K562 (cell line): ENCODE measurements around the gene TAS2R14. TPM values are rescaled to one million over a fixed set of nuclear protein-coding genes. Genes with fewer than 3 reads are reported as not detected.

ENCODE experiments used
- polyA plus RNA-seq, 8 experiments: library from polyadenylated mRNA; depleted of rRNA in 4 of 8; stranded (reverse) in 5 of 8; unstranded in 3 of 8; fragments of >200 nt; fragmentation: Nextera tagmentation in 2 of 8; fragmentation: Illumina TruSeq in 1 of 8; extraction: Ambion mirVana in 2 of 8; extraction: Trizol in 1 of 8; gene quantifications; 2 replicates each; pipeline versions ENCODE4 v1.2.1 to v1.2.3, GENCODE V29; 2011 to 2014; ENCODE audit warnings: inconsistent platforms in 1 of 8, missing spikeins in 1 of 8
- total RNA-seq, 7 experiments: library from RNA; depleted of rRNA in 6 of 7; stranded (reverse); fragments of >200 nt in 6 of 7; fragmentation: Illumina TruSeq in 2 of 7; extraction: Trizol in 2 of 7; gene quantifications; 2 replicates each; pipeline versions ENCODE4 v1.2.1 to v1.2.3, GENCODE V29; 2011 to 2021; ENCODE audit warnings: low replicate concordance in 1 of 7

TAS2R14 gene
- total and polyA plus RNA-seq, 9 of the 15 experiments (the other 6 are each of a cell fraction or from before 2014, with no cell fraction given): 1.2 to 4.2 (median 2.4) TPM

Other genes starting within 250 kb of the TAS2R14 start
Only the 7 nearest of the 18 such genes appear.
- gene PRR4, start 89.8 kb downstream of the TAS2R14 start, total RNA-seq (2014; rRNA removed): 0.45 and 1.6 TPM in 2 replicates
- 2.6 and 2.8 TPM in 2 replicates for gene PRR4, start 89.8 kb downstream of the TAS2R14 start, total RNA-seq (2014; rRNA removed; fragmentation: Illumina TruSeq; extraction: Trizol)
- 3.0 and 3.1 TPM in 2 replicates for gene PRR4, start 89.8 kb downstream of the TAS2R14 start, total RNA-seq (2015; rRNA removed; fragmentation: Illumina TruSeq; extraction: Trizol)
- gene PRR4, start 89.8 kb downstream of the TAS2R14 start, total RNA-seq (2021): 1.6 and 2.1 TPM in 2 replicates
- 0.89 and 2.8 TPM in 2 replicates for gene PRR4, start 89.8 kb downstream of the TAS2R14 start, polyA plus RNA-seq (2011; rRNA removed)
- gene PRR4, start 89.8 kb downstream of the TAS2R14 start, polyA plus RNA-seq (2014; fragmentation: Illumina TruSeq; extraction: Trizol): 3.2 and 5.0 TPM in 2 replicates
- gene PRR4, start 89.8 kb downstream of the TAS2R14 start, polyA plus RNA-seq (2014; fragmentation: Nextera tagmentation; extraction: Ambion mirVana): 1 to 10 TPM; 1.8 to 3.3 TPM
- 1.4 TPM in 2 replicates for gene PRR4, start 89.8 kb downstream of the TAS2R14 start, polyA plus RNA-seq (2014; rRNA removed)
- gene PRH1, start 55.0 kb downstream of the TAS2R14 start, total RNA-seq (2014; rRNA removed): 6.2 and 7.6 TPM in 2 replicates
- 12.5 and 16.7 TPM in 2 replicates for gene PRH1, start 55.0 kb downstream of the TAS2R14 start, total RNA-seq (2014; rRNA removed; fragmentation: Illumina TruSeq; extraction: Trizol)
- 14.2 and 14.5 TPM in 2 replicates for gene PRH1, start 55.0 kb downstream of the TAS2R14 start, total RNA-seq (2015; rRNA removed; fragmentation: Illumina TruSeq; extraction: Trizol)
- 4.1 and 6.0 TPM in 2 replicates for gene PRH1, start 55.0 kb downstream of the TAS2R14 start, total RNA-seq (2021)
- gene PRH1, start 55.0 kb downstream of the TAS2R14 start, polyA plus RNA-seq (2011; rRNA removed): 3.4 and 4.1 TPM in 2 replicates
- 1.7 and 2.3 TPM in 2 replicates for gene PRH1, start 55.0 kb downstream of the TAS2R14 start, polyA plus RNA-seq (2014; fragmentation: Illumina TruSeq; extraction: Trizol)
- 1 to 10 TPM; 1.2 to 7.3 TPM for gene PRH1, start 55.0 kb downstream of the TAS2R14 start, polyA plus RNA-seq (2014; fragmentation: Nextera tagmentation; extraction: Ambion mirVana)
- gene PRH1, start 55.0 kb downstream of the TAS2R14 start, polyA plus RNA-seq (2014; rRNA removed): 1.1 and 1.6 TPM in 2 replicates
- gene TAS2R13, start 29.7 kb downstream of the TAS2R14 start, total RNA-seq (2014; rRNA removed): 0.57 and 0.59 TPM in 2 replicates
- 1.1 and 1.7 TPM in 2 replicates for gene TAS2R13, start 29.7 kb downstream of the TAS2R14 start, total RNA-seq (2014; rRNA removed; fragmentation: Illumina TruSeq; extraction: Trizol)
- gene TAS2R13, start 29.7 kb downstream of the TAS2R14 start, total RNA-seq (2015; rRNA removed; fragmentation: Illumina TruSeq; extraction: Trizol): 1.4 and 1.6 TPM in 2 replicates
- 0.44 and 0.49 TPM in 2 replicates for gene TAS2R13, start 29.7 kb downstream of the TAS2R14 start, total RNA-seq (2021)
- gene TAS2R13, start 29.7 kb downstream of the TAS2R14 start, polyA plus RNA-seq (2011; rRNA removed): 0.19 and 0.26 TPM in 2 replicates
- gene TAS2R13, start 29.7 kb downstream of the TAS2R14 start, polyA plus RNA-seq (2014; fragmentation: Illumina TruSeq; extraction: Trizol): 0.07 TPM in 1 of 2 replicates, not detected in the other
- not detected for gene TAS2R13, start 29.7 kb downstream of the TAS2R14 start, polyA plus RNA-seq (2014; fragmentation: Nextera tagmentation; extraction: Ambion mirVana)
- not detected in 2 replicates for gene TAS2R13, start 29.7 kb downstream of the TAS2R14 start, polyA plus RNA-seq (2014; rRNA removed)
- 0.82 TPM in 1 of 2 replicates, not detected in the other for gene PRH2, start 10.0 kb downstream of the TAS2R14 start, total RNA-seq (2014; rRNA removed)
- gene PRH2, start 10.0 kb downstream of the TAS2R14 start, total RNA-seq (2014; rRNA removed; fragmentation: Illumina TruSeq; extraction: Trizol): not detected in 2 replicates
- 0.41 TPM in 1 of 2 replicates, not detected in the other for gene PRH2, start 10.0 kb downstream of the TAS2R14 start, total RNA-seq (2015; rRNA removed; fragmentation: Illumina TruSeq; extraction: Trizol)
- not detected in 2 replicates for gene PRH2, start 10.0 kb downstream of the TAS2R14 start, total RNA-seq (2021)
- gene PRH2, start 10.0 kb downstream of the TAS2R14 start, polyA plus RNA-seq (2011; rRNA removed): 0.24 and 0.80 TPM in 2 replicates
- gene PRH2, start 10.0 kb downstream of the TAS2R14 start, polyA plus RNA-seq (2014; fragmentation: Illumina TruSeq; extraction: Trizol): 0.93 TPM in 1 of 2 replicates, not detected in the other
- under 1 TPM in 1 of 2 experiments, not detected in 1; 0.18 TPM for gene PRH2, start 10.0 kb downstream of the TAS2R14 start, polyA plus RNA-seq (2014; fragmentation: Nextera tagmentation; extraction: Ambion mirVana)
- gene PRH2, start 10.0 kb downstream of the TAS2R14 start, polyA plus RNA-seq (2014; rRNA removed): 0.81 TPM in 1 of 2 replicates, not detected in the other
- 0.61 TPM in 1 of 2 replicates, not detected in the other for gene TAS2R50, start 47.6 kb upstream of the TAS2R14 start, total RNA-seq (2014; rRNA removed)
- gene TAS2R50, start 47.6 kb upstream of the TAS2R14 start, total RNA-seq (2014; rRNA removed; fragmentation: Illumina TruSeq; extraction: Trizol): 0.91 and 1.6 TPM in 2 replicates
- gene TAS2R50, start 47.6 kb upstream of the TAS2R14 start, total RNA-seq (2015; rRNA removed; fragmentation: Illumina TruSeq; extraction: Trizol): 1.3 and 1.4 TPM in 2 replicates
- gene TAS2R50, start 47.6 kb upstream of the TAS2R14 start, total RNA-seq (2021): 0.18 and 0.49 TPM in 2 replicates
- 0.09 and 0.15 TPM in 2 replicates for gene TAS2R50, start 47.6 kb upstream of the TAS2R14 start, polyA plus RNA-seq (2011; rRNA removed)
- not detected in 2 replicates for gene TAS2R50, start 47.6 kb upstream of the TAS2R14 start, polyA plus RNA-seq (2014; fragmentation: Illumina TruSeq; extraction: Trizol)
- under 1 TPM in 1 of 2 experiments, not detected in 1; 0.06 TPM for gene TAS2R50, start 47.6 kb upstream of the TAS2R14 start, polyA plus RNA-seq (2014; fragmentation: Nextera tagmentation; extraction: Ambion mirVana)
- gene TAS2R50, start 47.6 kb upstream of the TAS2R14 start, polyA plus RNA-seq (2014; rRNA removed): 0.36 TPM in 1 of 2 replicates, not detected in the other
- 0.69 and 0.77 TPM in 2 replicates for gene TAS2R20, start 59.0 kb upstream of the TAS2R14 start, total RNA-seq (2014; rRNA removed)
- gene TAS2R20, start 59.0 kb upstream of the TAS2R14 start, total RNA-seq (2014; rRNA removed; fragmentation: Illumina TruSeq; extraction: Trizol): 2.3 and 2.7 TPM in 2 replicates
- 1.7 and 1.9 TPM in 2 replicates for gene TAS2R20, start 59.0 kb upstream of the TAS2R14 start, total RNA-seq (2015; rRNA removed; fragmentation: Illumina TruSeq; extraction: Trizol)
- gene TAS2R20, start 59.0 kb upstream of the TAS2R14 start, total RNA-seq (2021): 0.74 and 0.93 TPM in 2 replicates
- 1.7 and 1.8 TPM in 2 replicates for gene TAS2R20, start 59.0 kb upstream of the TAS2R14 start, polyA plus RNA-seq (2011; rRNA removed)
- gene TAS2R20, start 59.0 kb upstream of the TAS2R14 start, polyA plus RNA-seq (2014; fragmentation: Illumina TruSeq; extraction: Trizol): 0.55 and 0.67 TPM in 2 replicates
- under 1 TPM; 0.07 to 0.18 TPM for gene TAS2R20, start 59.0 kb upstream of the TAS2R14 start, polyA plus RNA-seq (2014; fragmentation: Nextera tagmentation; extraction: Ambion mirVana)
- gene TAS2R20, start 59.0 kb upstream of the TAS2R14 start, polyA plus RNA-seq (2014; rRNA removed): 0.44 and 0.45 TPM in 2 replicates
- gene TAS2R19, start 83.4 kb upstream of the TAS2R14 start, total RNA-seq (2014; rRNA removed): 0.27 and 0.90 TPM in 2 replicates
- 3.0 and 4.1 TPM in 2 replicates for gene TAS2R19, start 83.4 kb upstream of the TAS2R14 start, total RNA-seq (2014; rRNA removed; fragmentation: Illumina TruSeq; extraction: Trizol)
- 2.4 and 2.5 TPM in 2 replicates for gene TAS2R19, start 83.4 kb upstream of the TAS2R14 start, total RNA-seq (2015; rRNA removed; fragmentation: Illumina TruSeq; extraction: Trizol)
- gene TAS2R19, start 83.4 kb upstream of the TAS2R14 start, total RNA-seq (2021): 0.86 and 1.2 TPM in 2 replicates
- gene TAS2R19, start 83.4 kb upstream of the TAS2R14 start, polyA plus RNA-seq (2011; rRNA removed): 0.87 and 1.6 TPM in 2 replicates
- 0.13 TPM in 1 of 2 replicates, not detected in the other for gene TAS2R19, start 83.4 kb upstream of the TAS2R14 start, polyA plus RNA-seq (2014; fragmentation: Illumina TruSeq; extraction: Trizol)
- not detected for gene TAS2R19, start 83.4 kb upstream of the TAS2R14 start, polyA plus RNA-seq (2014; fragmentation: Nextera tagmentation; extraction: Ambion mirVana)
- gene TAS2R19, start 83.4 kb upstream of the TAS2R14 start, polyA plus RNA-seq (2014; rRNA removed): 0.12 and 0.21 TPM in 2 replicates